ENCODE measurements around the gene SPACA5.
"Not testable (repeated sequence)": the region's sequence is repeated elsewhere in the genome, so short reads cannot be mapped to it uniquely, and the experiment has no call there.

The SPACA5 gene

DNA sequence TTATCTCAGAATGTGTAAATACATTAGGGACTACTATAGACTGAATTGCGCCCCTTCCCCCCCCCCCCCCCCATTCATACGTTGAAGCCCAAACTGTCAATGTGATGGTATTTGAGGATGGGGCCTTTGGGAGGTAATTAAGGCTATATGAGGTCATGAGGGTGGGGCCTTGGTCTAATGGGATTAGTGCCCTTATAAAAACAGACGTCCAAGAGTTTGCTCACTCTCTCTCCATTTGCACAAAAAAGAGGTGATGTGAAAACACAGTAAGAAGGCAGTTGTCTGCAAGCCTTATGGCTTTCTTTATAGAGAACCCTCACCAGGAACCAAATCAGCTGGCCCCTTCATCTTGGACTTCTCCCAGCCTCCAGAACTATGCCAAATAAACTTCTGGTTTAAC is 15.3 kb downstream of the SPACA5 start:
- no peak for DNase-seq

DNA sequence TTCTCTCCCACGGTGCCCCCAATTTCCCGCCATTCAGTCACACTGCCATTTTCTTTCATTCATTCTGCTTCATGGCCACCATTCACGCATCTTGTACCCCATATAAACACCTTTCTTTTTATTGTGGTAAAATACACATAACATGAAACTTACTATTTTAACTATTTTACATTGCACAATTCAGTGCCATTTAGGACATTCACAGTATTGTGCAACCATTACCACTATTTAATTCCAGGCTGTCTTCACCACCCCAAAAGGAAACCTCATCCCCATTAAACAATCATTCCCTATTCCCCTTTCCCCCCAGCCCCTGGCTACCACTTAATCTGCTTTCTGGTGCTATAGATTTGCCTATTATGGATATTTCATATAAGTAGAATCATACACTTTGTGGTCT is 15.9 kb downstream of the SPACA5 start:
- no peak for DNase-seq

DNA sequence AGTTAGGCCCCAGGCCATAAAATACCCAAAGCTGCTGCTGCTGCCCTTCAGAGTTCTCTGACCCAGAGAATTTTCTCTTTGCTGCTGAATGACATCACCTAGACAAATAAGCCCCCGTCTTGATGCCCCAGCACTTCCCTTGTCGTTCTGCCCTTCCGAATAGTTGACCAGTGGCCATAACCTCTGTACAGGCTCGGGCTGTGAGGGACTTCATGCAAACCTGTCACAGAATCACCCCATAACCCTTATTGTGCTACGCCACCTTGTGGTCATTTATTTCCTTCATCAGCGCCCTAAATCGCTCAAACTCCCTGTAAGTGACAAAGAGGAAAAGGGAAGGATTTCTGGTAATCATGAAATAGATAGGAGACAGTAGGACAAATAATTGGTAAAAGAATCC is 18.8 kb downstream of the SPACA5 start:
- DNase-seq: peak; percentile 11

DNA sequence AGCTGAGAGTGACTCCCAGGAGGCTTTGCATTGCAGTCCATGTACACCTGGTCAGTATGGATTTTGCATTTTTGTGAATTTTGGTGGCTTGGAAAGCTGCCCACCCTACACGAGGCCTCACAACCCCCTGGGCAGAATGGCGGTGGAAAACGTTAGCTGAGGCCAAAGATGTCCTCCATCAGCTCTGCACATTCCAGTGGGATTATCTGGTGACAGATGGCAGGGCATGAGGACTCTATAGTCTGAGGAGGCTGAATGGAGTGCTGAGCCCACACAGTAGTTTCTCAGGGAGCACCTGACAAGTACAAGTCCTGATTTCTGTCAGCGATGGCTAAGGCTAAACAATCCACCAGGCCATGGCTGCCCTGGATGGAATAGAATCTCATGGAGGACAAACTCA is 20.8 kb downstream of the SPACA5 start:
- DNase-seq: peak; percentile 22

DNA sequence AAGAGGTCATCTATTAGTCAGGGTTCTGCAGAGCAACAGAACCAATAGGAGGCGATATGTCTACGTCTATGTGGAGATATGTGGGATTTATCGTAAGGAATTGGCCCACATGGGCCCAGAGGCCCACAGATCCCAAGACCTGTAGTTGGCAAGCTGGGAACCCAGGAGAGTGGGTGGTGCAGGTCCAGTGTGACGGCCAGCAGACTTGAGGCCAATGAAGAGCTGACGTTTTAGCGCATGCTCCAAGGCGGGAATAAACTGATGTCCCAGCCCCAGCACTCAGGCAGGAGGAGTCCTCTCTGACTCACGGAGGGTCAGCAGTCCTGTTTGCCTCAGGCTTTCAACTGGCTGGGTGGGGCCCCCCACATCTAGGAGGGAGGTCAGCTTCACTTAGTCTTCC is 21.3 kb downstream of the SPACA5 start:
- no peak for DNase-seq

DNA sequence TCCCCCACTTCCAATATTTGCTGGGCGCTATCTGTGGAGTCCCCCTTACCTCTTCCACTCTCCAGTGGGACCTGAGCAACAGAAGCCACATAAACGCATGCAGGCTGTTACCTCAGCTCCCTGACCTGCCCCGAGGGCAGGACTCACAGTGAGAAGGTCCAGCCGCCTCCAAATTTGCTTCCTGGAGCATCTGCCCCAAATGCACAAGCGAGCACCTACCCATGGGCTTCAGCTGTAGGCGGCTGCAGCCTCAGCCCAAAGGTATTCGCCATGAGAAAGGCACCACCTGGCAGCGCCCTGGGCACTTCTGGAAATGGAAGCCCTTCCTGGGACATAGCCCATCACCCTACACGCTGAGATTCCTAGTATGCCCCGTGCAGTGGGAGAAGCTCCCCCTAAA is 23.4 kb downstream of the SPACA5 start:
- no peak for DNase-seq

DNA sequence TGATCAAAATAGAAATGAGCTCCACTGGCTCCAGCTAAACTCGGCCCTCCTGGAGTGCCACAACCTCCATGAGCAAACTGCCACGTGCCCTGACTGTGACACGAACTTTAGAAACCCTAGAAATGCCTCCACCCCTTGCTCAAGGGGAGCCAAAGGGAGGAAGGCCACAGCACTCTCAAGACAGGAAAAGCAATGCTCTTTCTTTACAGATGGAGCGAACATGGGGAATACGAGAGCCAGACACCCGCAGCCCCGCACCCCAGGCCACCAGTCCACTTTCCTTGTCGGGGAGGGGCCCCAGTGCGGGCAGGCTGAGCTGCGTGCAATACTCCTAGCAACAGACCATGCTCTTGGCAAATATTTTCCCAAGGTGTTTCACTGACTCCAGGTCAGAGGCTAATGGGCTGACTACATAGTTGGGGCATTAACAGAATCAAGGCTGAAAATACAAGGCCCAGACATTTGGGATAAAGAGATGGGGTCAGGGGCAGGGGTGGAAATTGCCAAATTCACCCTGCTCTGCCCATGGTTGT is 23.9 kb downstream of the SPACA5 start:
- DNase-seq: not testable (repeated sequence)

DNA sequence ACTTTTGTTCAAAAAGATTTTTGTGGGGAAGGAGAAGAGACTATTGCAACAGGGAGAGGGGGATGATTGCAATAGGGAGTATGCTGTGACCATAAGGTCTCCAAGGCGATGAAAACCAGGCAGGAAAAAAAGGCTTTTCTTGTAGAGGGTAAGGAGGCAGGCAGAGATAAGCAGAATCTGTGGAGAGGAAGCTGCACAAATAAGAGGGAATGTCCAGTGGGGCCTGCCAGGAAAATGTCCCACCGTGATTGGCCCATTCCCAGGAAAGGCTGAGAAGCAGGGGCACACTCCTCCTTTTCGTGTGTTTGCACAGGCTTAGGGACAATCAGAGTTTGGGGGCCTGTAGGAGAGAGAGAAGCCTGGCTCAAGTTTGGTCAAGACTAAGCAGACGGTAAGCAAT is 29.1 kb downstream of the SPACA5 start:
- DNase-seq: no peak

DNA sequence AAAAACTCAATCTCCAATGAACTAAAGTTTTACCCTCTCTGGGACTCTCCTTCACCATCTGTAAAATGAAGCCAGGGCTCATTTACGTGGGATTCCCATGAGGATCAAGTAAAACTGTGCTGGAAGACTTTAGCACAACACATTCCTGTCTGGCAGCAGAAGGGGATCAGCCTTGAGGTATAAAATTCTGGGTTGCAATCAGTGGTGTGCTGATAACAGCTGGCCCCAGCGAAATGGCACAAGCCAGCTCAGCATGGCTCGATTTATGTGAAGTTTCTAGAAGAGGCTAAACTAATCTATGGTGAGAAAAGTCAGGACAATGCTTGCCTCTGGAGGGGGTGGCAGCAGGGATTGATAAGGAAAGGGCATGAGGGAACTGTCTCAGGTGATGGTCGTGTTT is 36.3 kb downstream of the SPACA5 start:
- DNase-seq: no peak

DNA sequence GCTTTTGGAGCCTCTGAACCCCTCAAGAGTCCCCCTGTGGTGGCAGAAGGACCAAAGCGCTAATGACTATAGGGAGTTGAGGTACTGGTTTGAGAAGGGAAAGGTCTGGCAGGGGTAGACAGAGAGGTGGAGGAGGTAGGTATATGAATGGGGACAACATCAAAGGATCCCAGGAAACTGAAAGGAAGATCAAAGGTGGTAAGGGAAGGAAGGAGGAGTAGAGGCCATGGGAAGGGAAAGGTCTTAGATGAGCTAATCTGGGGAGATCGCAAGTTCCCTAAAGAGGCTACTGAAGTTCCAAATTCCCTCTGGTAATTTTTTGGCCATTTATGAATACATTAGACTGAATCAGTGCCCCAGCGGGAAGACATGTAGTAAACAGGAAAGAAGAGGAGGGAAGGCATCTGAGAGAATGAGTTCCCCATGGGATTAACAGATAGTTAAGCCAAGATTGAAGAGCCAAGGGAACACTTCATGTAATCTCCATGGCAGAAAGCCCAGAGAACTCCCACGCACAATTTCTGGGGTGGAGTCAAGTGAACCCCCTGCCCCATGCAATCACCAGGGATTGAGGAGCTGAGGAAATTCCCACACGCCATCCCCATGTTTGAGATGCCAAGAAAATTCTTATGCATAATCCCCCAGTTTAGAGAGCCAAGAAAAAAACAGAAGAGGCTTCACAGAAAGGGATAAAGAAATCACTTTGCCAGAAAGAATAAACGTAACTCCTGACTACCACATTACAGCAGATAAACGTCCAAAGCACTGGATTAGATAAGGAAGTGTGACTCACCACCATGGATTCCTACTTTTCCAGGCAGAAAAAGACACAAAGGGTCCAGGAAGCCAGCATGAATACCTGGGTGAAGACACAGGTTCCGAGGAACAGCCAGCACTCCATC is 38.9 kb downstream of the SPACA5 start:
- no peak for DNase-seq

DNA sequence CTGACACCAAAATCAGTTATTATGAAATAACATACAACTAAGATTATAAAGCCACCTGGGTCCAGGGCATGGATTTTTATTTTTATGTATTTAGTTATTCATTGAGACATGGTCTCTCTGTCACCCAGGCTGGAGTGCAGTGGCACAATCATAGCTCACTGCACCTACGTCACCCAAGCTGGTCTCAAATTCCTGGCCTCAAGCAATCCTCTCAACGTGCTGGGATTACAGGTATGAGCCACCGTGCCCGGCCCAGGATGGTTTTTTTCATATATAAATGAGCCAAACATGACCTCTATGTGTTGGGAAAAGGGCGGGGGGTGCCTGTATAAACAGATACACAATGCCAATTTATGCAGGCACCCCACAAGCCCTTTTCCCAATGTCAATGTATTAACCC is 40.1 kb downstream of the SPACA5 start:
- no peak for DNase-seq

DNA sequence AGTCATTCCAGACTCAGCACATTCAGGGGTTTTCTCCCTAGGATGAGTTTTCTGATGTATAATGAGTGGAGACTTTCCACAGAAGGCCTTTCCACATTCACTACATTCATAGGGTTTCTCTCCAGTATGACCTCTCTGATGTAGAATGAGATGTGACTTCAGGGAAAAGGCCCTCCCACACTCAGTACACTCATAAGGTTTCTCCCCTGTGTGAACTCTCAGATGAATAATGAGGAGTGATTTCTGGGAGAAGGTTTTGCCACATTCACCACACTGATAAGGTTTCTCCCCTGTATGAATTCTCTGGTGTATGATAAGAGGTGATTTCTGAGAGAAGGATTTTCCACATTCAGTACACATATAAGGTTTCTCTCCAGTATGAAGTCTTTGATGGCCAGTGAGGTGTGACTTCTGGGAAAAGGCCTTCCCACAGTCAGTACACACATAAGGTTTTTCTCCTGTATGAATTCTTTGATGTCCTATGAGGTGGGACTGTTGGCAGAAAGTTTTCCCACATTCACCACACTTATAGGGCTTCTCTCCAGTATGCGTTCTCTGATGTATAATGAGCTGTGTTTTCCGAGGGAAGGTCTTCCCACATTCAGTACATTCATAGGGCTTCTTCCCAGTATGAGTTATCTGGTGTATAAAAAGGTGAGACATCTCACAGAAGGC is 52.0 kb downstream of the SPACA5 start:
- no peak for DNase-seq

DNA sequence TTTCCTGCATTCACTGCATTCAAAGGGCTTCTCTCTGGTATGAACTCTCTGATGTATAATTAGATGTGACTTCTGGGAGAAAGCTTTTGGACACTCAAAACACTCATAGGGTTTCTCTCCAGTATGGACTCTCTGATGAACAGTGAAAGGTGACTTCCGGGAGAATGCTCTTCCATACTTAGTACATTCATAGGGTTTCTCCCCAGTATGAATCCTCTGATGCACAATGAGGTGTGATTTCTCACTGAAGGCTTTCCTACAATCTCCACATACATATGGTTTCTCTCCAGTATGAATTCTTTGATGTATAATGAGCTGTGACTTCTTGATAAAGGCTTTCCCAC is 52.5 kb downstream of the SPACA5 start:
- DNase-seq: no peak
